ENCODE data around the gene ZDHHC24.

Gene ZDHHC24

DNA sequence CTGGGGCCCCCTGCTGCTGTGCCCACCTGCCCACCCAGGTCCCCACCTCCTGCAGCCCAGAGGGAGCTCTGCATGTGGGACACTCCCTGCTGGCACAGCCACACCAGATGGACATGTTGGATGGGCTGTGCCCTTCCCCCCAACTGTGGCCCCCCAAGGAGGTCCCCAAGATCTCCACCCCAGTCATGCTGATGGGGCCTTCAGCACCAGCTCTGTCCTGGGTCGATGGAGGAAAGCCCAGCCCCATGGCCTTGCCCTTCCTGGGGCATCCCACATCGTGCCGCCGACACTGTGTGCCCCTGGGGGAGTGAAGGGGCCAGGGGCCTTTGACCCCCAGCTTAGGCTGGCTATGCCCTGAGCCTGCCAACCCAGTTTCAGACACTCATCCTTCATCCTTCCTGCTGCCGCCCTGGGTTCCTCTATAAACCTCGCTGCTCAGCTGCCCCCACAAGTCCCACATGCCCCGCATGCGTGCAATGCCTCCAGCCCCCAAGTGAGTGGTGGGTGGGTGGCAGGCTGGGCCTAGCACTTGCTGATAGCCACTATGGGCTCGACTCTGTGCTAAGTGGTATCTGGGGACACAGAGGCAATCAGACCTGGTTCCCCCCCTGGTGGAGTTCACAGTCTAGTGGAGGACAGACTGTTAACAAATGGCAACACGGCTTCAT is 69.5 kb downstream of the ZDHHC24 start:
- DNase-seq (ENCODE audit: extremely low read depth, insufficient read length): no peak
- Histone ChIP-seq H3K4me3 (replicated peaks; ENCODE audit: low read depth, low read length) (no peak overlapping the region), H3K27me3 (replicated peaks; ENCODE audit: control insufficient read depth, insufficient read depth, low read length) (no peaks in the 10 kb centered on the region), H3K36me3 (ENCODE audit: control insufficient read depth, insufficient read depth, low read length) (no peaks in the 10 kb centered on the region; the same call in none of the 2 replicates)
- TF ChIP-seq, protein P1, sequence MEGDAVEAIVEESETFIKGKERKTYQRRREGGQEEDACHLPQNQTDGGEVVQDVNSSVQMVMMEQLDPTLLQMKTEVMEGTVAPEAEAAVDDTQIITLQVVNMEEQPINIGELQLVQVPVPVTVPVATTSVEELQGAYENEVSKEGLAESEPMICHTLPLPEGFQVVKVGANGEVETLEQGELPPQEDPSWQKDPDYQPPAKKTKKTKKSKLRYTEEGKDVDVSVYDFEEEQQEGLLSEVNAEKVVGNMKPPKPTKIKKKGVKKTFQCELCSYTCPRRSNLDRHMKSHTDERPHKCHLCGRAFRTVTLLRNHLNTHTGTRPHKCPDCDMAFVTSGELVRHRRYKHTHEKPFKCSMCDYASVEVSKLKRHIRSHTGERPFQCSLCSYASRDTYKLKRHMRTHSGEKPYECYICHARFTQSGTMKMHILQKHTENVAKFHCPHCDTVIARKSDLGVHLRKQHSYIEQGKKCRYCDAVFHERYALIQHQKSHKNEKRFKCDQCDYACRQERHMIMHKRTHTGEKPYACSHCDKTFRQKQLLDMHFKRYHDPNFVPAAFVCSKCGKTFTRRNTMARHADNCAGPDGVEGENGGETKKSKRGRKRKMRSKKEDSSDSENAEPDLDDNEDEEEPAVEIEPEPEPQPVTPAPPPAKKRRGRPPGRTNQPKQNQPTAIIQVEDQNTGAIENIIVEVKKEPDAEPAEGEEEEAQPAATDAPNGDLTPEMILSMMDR (IDR thresholded peaks at IDR 0.05; ENCODE audit: insufficient read depth, low read length, poor library complexity, severe bottlenecking): no peak

GRCh38 chr11:66475349-66476172 is 70.3 kb downstream of the ZDHHC24 start:
- Histone ChIP-seq H3K36me3 (ENCODE audit: control insufficient read depth, insufficient read depth, low read length) (no peaks in the 10 kb centered on the region; the same call in none of the 2 replicates), H3K4me3 (replicated peaks; ENCODE audit: low read depth, low read length) (no peak overlapping the region), H3K27me3 (replicated peaks; ENCODE audit: control insufficient read depth, insufficient read depth, low read length) (no peaks in the 10 kb centered on the region)
- no peak for DNase-seq (ENCODE audit: extremely low read depth, insufficient read length)
- TF ChIP-seq, protein P1 (IDR thresholded peaks at IDR 0.05; ENCODE audit: insufficient read depth, low read length, poor library complexity, severe bottlenecking): no peak

DNA sequence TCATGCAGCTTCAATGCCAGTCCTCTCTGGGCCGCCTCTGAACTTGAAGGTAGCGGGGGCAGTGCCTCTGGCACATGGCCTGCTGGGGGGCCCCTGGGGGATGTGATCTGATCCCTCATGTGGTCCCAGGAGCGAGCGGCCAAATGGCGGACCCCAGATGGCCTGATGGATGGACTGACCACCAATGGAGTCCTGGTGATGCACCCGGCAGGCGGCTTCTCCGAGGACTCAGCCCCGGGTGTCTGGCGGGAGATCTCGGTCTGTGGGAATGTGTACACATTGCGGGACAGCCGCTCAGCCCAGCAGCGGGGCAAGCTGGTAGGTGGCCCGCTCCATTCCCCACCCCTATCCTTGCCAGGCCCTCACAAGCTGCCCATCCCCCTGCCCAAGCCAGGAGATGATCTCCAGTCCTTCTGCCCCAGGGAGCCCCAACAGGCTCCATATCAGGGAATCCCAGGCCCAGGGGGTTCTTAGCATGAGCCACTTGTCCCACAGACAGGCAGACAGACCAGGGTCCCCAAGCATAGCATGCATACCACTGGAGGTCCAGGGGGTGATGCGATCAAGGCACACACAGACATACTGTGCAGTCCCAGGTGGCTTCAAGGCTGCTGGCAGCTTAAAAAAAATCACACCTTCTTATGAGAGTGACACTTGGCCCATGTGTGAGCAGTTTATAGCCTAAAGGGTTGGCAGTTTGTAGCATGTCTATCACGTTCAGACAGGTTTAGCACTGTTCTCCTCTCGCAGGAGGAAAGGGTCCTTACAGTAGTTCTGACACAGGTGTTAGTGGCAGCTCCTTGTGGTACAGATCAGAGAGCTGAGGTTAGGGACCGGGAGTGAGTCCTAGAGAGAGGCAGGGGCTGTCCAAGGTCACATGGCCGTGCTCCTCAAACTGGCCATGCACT is 72.0 kb downstream of the ZDHHC24 start:
- H3K4me3 ChIP-seq (replicated peaks; ENCODE audit: low read depth, low read length): no peak overlapping the region
- DNase-seq (ENCODE audit: extremely low read depth, insufficient read length): no peak
- no peaks in the 10 kb centered on the region for H3K27me3 ChIP-seq (replicated peaks; ENCODE audit: control insufficient read depth, insufficient read depth, low read length)
- no peaks in the 10 kb centered on the region; the same call in none of the 2 replicates for H3K36me3 ChIP-seq (ENCODE audit: control insufficient read depth, insufficient read depth, low read length)
- TF ChIP-seq, protein P1 (IDR thresholded peaks at IDR 0.05; ENCODE audit: insufficient read depth, low read length, poor library complexity, severe bottlenecking): no peak

DNA sequence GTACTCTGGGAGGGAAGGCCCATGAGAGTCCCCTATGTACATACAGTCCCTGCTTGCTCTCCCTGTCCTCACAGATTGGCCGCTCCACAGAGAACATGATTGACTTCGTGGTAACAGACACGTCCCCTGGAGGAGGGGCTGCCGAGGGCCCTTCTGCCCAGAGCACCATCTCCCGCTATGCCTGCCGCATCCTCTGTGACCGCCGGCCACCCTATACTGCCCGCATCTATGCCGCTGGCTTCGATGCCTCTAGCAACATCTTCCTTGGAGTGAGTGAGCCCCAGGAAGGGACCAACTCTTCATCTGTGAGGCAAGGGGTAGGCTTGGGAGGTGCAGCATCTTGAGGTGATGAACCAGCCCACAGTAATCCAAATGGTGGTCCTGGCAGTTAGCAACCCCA is 72.7 kb downstream of the ZDHHC24 start:
- TF ChIP-seq, protein P1 (IDR thresholded peaks at IDR 0.05; ENCODE audit: insufficient read depth, low read length, poor library complexity, severe bottlenecking): no peak
- H3K36me3 ChIP-seq (ENCODE audit: control insufficient read depth, insufficient read depth, low read length): no peaks in the 10 kb centered on the region; the same call in none of the 2 replicates
- no peak overlapping the region for H3K4me3 ChIP-seq (replicated peaks; ENCODE audit: low read depth, low read length)
- H3K27me3 ChIP-seq (replicated peaks; ENCODE audit: control insufficient read depth, insufficient read depth, low read length): no peaks in the 10 kb centered on the region
- DNase-seq (ENCODE audit: extremely low read depth, insufficient read length): no peak

GRCh38 chr11:66472054-66472453 is 73.8 kb downstream of the ZDHHC24 start:
- H3K36me3 ChIP-seq (ENCODE audit: control insufficient read depth, insufficient read depth, low read length): no peaks in the 10 kb centered on the region; the same call in 1 of the 2 replicates
- DNase-seq (ENCODE audit: extremely low read depth, insufficient read length): no peak
- TF ChIP-seq, protein P1 (IDR thresholded peaks at IDR 0.05; ENCODE audit: insufficient read depth, low read length, poor library complexity, severe bottlenecking): no peak
- H3K27me3 ChIP-seq (replicated peaks; ENCODE audit: control insufficient read depth, insufficient read depth, low read length): no peaks in the 10 kb centered on the region
- no peak overlapping the region for H3K4me3 ChIP-seq (replicated peaks; ENCODE audit: low read depth, low read length)
